NCI-H2107 (cell line): ENCODE results near the gene GMPR2.
A peak's percentile ranks its signal among the peaks of the same experiment; 100 is the strongest.
"Not testable (repeated sequence)": the region's sequence is repeated elsewhere in the genome, so short reads cannot be mapped to it uniquely, and the experiment has no call there.

Experiments
- DNase-seq: peaks from one replicate; lab custom pipeline; 2025; lab: John Stamatoyannopoulos, UW

The GMPR2 gene

DNA sequence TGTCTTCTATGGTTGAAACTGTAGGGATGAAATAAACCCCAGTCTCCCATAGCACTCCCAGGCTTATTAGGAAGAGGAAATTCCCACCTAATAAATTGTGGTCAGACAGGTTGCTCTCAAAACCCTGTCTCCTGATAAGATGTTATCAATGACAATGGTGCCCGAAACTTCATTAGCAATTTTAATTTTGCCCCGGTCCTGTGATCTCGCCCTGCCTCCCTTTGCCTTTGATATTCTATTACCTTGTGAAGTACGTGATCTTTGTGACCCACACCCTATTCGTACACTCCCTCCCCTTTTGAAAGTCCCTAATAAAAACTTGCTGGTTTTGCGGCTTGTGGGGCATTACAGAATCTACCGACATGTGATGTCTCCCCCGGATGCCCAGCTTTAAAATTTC, 30.2 kb upstream of the GMPR2 start:
- not testable (repeated sequence) for DNase-seq

DNA sequence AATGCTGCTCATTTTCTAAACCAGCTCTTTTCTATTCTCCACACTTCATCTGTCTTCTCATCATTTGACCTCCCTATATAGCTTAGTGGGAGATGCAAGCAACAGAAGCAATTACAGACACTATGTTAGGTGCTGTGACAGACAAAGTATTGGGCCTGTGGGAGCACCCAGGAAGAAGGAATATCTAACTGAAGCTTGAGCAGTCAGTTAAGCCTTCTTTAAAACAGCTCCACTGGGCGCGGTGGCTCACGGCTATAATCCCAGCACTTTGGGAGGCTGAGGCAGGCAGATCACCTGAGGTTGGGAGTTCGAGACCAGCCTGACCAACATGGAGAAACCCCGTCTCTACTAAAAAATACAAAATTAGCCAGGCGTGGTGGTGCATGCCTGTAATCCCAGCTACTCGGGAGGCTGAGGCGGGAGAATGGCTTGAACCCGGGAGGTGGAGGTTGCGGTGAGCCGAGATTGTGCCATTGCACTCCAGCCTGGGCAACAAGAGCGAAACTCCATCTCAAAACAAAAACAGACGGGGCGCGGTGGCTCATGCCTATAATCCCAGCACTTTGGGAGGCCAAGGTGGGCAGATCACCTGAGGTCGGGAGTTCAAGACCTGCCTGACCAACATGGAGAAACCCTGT, 29.4 kb upstream of the GMPR2 start:
- DNase-seq, result not testable (repeated sequence)

DNA sequence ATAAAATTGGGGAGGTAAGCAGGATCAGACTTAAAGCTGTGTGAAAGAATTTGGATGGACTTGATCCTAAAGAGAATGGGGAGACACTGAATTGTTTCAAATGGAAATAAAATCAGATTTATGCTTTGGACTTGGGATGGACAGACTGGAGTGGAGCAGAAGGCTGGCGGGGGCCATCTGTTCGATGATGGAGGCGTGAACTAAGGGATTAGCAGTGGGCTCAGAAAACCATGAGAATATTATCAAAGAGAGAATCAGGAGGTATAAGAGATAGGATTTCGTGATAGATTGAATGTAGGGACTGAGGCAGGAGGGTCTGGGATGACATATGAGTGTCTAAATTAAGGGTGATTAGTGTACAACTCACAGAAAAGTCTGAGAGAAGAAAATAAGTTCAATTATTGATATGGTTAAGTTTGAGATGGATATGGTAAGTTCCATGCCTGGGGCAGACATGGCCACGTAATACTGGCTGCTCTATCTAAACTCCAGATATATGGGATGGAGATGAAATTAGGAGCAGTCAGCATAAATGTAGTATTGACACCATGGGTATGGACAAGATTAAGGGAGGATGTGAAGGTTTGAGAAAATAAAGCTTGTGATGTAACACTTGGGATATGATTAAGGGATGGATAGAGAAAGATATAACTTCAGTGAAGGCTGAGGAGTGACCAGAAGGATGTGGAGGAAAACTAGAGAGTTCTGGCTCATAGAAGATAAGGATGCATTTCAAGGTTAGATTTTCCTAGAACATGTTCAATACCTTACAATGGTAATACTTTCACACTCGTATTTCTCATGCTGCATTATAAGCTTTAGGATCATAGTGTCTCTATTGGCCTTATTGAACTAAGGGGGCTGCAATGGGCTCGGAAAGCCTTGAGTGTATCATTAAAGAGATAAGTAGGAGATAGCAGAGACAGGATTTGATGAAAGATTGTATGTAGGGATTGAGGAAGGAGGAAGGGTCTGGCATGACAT, 28.3 kb upstream of the GMPR2 start:
- DNase-seq, result no peak

DNA sequence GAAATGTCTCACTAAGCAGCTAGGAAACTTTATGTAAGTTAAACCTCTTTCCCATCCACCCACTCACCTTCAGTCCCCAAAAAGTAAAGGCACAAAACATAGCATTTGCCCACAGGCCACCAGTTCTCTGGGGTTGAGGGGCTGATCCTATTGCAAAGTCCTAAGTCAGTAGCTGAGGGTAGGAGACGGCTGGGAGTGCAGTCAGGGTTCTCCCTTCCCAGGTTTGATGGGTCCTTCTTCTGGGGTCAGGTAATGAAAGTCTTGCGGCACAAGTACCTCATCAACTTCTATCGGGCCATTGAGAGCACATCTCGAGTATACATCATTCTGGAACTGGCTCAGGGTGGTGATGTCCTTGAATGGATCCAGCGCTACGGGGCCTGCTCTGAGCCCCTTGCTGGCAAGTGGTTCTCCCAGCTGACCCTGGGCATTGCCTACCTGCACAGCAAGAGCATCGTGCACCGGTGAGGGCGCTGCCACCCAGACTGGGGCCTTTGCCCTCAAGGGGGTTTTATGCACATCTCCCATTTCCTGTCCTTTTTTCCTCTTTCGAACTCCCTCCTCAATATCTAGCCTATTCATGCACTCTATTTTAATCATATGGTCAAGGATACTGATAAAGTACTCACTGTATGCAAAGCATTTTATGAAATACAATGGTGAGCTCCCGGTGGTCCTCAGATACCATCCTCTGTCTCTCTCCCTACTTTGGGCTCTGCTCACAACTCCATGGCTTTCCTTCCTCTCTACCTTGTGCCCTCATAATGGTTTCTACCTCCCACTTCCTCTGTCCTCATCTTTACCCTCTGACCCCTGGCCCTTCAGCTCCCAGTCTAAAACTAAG, 26.2 kb upstream of the GMPR2 start:
- DNase-seq, result no peak

DNA sequence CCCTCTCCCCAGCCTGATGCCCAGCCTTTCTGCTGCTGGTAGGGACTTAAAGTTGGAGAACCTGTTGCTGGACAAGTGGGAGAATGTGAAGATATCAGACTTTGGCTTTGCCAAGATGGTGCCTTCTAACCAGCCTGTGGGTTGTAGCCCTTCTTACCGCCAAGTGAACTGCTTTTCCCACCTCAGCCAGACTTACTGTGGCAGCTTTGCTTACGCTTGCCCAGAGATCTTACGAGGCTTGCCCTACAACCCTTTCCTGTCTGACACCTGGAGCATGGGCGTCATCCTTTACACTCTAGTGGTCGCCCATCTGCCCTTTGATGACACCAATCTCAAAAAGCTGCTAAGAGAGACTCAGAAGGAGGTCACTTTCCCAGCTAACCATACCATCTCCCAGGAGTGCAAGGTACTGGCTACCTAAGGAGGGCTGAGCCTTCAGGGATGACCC, 25.6 kb upstream of the GMPR2 start:
- DNase-seq, result no peak

DNA sequence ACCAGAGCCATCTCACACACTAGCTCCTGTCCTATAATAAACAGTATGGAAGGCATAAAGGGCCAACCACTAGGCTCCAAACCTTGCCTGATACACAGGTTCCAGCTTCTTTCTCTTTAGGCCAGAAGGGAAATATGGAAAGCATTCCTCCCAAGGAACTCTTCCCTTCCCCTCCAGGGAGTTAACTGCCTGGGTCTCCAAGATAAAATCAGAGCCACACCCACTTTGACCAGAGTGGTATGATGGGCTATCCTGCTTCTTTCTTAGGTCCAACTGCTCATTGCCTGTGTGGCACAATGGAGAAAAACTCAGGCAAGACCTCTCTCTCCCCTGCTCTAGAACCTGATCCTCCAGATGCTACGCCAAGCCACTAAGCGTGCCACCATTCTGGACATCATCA, 25.1 kb upstream of the GMPR2 start:
- DNase-seq, result no peak

DNA sequence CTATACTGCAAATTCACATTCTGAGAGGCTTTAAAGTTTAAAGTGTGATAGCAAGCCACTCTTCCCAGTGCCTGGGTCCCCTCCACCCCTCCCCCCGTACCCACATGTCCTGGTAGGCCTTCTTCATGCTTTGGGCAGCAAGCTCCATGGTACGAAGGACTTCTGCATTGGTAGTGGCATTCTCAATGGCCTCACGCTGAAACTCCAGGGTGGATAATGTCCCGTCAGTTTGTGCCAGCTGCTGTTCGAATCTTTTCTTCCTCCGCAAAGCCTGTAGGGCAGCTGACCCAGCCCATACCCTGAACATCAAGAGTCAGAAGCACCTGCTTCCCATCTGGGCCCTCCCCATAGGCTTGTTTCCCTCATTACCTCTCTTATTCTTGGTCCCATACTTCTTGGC, 21.4 kb upstream of the GMPR2 start:
- no peak for DNase-seq

DNA sequence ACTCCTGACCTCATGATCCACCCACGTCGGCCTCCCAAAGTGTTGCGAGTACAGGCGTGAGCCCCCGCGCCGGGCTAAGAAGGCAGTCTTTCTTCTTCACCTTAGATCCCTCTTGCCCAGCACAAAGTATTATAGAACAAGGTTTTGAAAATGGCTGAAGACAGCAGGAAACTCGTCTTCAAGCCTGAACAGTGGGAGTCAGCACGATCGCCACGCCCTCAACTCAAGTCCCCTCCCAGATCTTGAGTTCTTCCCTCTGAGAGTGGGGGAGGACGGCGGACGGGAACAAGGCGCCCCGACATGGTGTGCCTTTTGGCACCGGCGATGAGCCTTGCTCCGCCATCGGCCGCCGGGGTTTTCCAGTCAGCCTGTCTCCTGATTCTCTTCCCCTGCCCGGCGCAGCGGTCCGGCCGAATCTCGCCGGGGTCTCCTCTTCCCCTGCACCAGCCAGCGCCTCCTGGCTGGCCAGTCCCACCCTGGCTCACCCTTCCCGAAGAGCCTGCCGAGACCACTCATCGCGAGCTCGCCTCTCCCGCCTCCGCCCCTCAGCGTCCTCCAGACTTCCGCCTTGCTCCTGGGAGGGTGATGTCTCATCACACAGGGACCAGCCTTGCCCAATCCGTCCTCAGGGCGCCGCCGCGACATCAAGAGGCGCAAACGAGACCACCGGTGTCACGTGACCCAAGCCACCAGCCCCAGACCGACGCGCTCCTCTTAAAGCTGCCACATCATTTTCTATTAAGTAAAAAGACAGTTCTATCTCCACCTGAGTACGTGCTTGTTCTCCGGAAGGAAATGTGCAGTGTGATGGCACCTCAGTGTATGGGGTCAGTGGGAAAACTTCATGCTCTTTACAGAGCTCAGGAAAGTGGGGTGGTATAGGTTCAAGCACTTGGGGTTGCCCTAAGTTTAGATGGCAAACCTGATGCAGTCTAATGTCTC, 19.5 kb upstream of the GMPR2 start, which contains the start of gene CHMP4A:
Gene CHMP4A, minus strand, starts transcription at position 565 of the 942 bp plus-strand sequence. Its CDS starts 49 bp downstream, at position 516.
- peak; percentile 99 for DNase-seq

DNA sequence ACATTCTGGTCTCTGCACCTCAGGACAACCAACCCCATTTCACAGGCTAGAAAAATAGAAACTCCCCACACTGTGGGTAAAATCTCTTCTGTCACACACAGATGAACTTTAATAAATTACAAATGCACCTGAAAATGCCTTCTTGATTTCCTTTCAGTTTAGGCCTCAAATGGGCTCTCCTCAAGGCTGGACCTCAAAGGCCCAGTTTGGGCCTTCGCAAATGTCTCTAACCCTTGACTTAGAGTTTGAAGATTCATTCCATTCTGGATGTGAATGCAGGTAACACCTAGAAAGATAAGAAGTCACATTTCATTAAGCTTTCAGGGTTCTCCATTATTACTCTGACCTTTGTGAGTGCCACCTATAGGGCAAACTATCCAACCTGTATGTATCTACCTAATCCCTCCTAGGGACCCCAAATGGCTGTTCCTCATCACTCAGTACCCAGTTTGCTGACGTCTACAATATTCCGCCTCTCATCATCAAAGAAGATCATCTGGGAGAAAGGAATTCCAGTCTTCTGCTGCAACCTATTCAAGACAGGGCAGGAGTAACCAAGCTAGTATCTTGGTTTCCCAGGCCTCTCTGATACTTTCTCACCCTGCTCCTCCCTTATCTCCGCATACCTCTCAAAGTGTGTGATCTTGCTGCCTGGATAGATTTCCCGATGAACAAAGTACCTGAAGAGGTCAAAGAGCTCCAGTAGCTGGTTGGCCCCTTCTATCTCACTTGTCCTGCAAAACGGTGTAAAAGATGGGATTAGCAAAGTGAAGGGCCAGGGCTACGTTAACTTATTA, 18.7 kb upstream of the GMPR2 start:
- no peak for DNase-seq

DNA sequence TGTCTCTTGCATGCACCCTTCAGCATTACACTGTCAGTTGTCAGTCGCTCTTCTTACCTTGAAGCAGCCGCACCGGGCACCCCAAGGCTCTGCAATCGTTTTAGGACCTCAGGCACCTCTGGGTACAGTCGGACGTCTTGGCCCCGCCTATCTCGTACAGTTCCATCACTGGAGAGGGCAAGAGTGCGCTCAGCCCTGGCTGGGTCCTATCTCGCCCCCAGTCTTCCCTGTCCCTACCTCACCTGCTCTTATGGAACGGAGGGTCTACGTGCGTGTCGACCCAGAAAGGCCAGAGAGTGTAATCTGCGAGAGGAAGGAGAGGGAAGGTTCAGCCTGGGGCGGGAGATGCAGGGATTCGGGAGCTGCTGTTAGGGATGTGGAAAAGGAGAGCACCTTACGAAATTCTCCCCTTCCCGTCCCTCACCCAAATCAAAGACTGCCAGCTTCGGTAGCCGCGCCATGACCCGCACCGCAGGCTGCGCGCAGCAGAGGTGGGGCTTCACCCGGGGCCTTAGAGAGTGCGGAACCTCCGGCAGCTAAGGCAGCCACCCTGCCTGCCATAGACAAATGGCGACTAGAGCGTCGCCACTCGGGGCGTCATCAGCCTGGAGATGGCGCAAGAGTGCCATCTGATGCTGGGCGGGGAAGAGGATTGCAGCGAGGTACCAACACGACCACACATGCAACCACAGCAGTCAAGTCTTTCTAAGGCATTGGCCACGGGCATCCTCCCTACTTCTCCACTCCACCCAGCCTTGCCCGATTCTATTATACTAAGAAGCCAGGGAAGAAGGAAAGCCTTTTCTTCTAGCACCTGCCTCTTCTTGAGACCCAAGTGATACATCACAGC, 17.0 kb upstream of the GMPR2 start, which contains the start of gene MDP1:
Gene MDP1, minus strand, starts transcription at position 572 of the 850 bp plus-strand sequence. Its CDS starts 111 bp downstream, at position 461.
- DNase-seq, result peak; percentile 89

DNA sequence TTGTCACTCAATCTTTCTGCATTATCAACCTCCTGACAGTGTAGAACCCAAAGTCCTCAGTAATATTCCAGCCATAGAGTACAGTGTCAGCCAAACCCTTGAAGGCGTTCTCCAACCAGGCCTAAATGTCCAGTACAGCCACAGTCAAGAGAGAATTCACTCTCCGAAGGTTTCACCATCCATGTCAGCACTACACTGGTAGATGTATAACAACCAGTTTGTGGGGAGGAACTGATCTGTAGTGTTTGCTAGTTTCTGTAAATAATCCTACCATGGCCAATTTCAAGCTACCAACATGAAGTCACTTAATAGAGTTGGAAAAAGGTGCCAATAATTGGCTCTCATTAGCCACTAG, 16.4 kb upstream of the GMPR2 start:
- no peak for DNase-seq

DNA sequence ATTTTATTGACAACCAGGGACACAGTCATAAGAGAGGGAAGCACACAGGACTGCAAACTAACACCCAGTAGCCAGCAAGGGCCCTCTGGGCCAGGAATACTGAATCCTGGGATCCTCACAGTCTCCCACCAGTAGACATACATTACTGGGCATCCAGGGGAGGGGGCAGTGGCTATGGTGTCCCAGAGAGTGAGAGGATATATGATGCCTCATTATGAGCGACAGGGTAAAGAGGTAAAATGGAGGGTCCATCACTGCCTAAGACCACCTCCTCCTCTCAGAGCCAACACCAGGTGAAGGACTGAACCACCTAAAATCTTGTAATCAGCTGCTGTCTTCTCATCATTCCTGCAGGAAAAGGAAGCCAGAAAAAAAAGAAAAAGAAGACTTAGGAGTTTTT, 15.9 kb upstream of the GMPR2 start:
- DNase-seq, result not testable (repeated sequence)

DNA sequence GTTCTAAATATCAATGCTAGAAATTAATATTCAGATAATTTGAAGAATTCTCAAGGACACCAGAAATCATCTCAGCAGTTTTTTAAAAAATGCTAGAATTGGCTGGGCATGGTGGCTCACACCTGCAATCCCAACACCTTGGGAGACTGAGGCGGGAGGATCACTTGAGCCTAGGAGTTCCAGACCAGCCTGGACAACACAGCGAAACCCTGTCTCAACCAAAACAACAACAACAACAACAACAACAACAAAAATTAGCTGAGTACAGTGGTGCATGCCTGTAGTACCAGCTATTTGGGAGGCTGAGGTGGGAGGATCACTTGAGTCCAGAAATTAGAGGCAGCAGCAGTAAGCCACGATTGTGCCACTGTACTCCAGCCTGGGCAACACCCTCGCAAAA, 13.6 kb upstream of the GMPR2 start:
- no peak for DNase-seq

DNA sequence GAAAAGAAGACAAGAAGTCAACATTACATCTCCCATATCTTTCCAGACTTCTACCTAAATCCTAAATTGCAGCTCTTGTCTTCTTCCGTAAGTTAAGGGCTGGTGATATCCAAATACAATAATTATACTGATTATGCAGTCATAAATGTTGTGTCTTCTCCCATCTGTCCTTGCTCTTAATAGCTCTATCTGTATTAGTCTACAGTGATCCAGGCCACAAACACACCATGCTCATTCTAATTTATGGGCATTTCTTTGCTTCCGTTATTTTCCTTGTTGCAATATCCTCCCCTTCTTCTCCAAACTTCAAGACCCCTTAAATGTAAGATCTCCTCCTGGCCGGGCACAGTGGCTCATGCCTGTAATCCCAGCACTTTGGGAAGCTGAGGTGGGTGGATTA, 13.2 kb upstream of the GMPR2 start:
- no peak for DNase-seq

DNA sequence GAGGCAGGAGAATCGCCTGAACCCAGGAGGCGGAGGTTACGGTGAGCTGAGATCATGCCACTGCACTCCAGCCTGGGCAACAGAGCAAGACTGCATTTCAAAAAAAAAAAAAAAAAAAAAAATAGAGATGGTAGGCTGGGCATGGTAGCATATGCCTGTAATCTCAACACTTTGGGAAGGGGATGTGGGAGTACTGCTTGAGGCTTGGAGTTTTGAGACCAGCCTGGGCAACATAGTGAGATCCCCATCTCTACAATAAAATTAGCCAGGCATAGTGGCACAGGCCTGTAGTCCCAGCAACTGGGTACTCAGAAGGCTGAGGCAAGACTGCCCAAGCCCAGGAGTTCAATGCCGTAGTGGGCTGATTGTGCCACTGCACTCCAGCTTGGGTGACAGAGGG, 9.7 kb upstream of the GMPR2 start:
- DNase-seq, result not testable (repeated sequence)

DNA sequence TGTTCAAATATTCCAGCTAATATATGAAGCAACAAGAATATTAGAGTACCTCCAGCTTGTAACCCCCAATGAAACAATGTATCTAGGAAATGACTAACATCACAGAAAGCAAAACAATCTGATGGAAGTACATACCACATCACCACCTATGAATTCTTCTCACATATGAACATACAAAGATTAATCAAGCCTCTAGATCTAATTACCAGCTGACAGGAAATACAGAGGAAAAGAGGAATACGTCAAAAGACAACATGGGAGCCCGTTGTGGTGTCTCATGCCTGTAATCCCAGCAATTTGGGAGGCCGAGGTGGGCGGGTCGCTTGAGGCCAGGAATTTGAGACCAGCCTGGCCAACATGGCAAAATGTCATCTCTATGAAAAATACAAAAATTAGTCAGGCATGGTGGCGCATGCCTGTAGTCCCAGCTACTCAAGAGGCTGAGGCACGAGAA, 8.1 kb upstream of the GMPR2 start:
- DNase-seq, result no peak

DNA sequence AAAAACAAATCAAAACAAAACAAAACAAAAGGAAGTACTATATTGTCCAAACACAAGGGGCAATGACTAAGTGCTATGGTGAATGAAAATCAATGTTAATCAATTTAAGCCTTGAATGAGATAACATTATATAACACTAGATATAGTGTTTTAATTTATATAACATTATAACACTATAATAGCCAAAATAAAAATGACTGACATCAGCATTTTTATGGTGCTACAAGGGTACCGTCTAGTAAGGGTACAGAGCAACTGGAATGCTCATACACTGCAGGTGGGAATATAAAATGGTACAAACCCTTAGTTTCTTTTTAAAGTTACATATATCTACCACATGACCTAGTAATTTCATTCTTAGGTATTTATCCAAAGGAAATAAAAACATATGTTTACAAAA, 6.3 kb upstream of the GMPR2 start:
- DNase-seq, result no peak

DNA sequence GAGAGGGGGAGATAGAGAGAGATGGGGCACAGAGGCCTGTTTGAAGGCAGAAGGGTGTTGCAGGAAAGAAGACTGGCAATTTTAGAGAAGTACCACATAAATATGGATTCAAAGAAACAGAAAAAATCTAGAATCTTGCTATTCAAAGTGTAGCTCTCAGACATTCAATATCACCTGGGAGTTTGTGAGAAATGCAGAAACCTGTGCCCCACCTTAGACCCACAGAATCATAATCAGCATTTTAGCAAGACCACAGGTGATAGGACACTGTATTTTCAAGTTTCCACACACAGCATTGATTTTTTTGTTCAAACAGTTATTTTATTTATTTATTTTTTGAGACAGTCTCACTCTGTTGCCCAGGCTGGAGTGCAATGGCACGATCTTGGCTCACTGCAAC, 3.8 kb upstream of the GMPR2 start:
- DNase-seq, result no peak
